DMS153 (cell line): ENCODE data around the gene SOX6.

Experiments used
- DNase-seq: peaks from one replicate; lab custom pipeline; 2025; lab: John Stamatoyannopoulos, UW

SOX6 gene

DNA sequence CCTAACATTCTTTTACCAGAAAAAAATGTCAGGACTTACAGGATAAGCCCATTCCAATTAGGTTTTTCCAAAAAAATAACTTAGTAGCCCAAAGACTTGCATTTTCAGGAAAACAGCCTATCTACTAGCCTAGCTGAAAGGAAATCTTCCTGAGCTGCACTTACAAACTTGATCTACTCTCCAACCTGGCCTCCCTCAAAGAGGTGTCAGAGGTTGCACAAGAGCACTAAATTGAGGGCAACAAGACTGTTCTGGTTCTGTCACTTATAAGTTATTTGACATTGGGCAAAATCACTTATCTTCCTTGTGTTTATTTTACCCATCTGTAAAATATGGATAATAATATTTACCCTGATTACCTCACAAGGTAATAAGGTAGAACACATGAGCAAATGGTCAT is 7.9 kb upstream of the SOX6 start:
- no peak for DNase-seq

DNA sequence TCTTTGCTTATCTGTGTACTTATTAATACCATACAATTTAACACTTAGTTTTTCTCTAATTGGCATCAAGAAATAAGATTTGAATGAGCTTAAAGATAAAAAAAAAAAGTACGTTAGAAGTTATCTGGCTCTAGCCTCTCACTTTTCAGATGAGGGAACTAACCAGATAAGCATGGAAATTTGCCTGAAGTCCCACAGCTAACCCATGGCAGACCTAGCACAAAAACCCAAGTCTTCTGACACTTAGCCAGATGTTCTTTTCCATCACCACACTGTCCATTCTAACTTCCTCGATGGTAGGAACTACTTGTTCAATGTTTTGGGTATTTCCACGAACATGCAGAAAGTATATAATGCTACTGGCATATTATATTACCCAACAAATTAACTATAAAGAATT is 7.4 kb upstream of the SOX6 start:
- DNase-seq: no peak

GRCh38 chr11:16361108-16361865 is 4.9 kb upstream of the SOX6 start:
- no peak for DNase-seq

GRCh38 chr11:16359369-16359768 is 3.0 kb upstream of the SOX6 start:
- DNase-seq: no peak

- DNase-seq: no peak
Measured at GRCh38 chr11:16358726-16359125, 2.4 kb upstream of the SOX6 start.

- DNase-seq: peak; percentile 57
Measured at GRCh38 chr11:16357775-16358174, 1.4 kb upstream of the SOX6 start.

- DNase-seq: no peak
Measured at GRCh38 chr11:16356761-16357393, 531 bp upstream of the SOX6 start.

GRCh38 chr11:16352707-16353106 is 3.6 kb downstream of the SOX6 start:
- peak; percentile 19 for DNase-seq

DNA sequence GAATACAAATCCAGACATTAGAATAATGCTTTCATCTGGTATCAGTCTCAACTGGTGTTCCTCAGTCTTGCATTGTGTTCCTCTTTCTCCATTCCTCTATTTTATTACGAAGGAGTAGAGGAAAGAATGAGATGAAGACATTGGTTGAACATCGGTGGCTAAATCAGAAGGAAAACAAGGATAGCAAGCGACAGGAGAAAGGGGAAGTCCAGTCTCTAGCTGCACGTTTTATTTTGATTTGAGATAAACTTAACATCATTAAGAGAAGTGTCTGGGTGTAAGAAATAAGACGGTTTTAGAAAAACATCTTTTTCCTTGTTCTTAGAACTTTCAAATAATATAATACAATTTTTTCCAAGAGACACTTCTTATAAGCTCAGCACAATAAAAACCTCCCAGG is 6.2 kb downstream of the SOX6 start:
- DNase-seq: no peak

DNA sequence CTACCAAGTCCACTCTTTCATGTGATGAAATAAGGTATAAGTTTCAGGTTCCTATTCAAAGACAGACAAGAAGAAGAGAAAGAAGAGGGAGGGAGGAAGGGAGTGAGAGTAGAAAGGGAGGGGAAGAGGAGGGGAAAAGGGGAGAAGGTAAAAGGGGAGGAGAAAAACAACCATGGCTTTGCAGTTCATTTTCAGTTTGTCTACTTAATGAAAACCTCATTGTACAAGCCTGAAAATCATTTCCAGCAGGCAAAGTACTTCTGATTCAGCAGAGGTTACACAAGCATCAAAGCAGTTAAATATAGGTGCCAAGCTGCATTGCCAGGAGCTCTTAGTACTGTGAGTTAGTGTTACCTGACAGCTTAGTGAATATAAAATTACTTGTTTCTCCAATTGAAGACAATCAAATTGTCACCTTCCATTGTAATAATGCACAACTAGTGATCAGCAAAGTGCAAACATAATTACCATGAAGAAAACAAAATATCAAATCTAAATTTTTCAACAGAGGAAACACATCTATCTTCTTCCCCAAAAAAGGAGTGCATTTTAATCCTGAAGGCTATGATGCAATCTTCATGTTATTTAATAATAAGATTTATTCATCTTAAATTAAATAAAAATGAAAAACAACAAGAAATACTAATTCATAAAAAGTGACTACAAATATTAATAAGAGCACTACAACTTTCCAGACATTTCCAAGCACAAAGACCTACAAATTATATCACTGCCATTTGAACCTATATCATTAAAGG is 8.2 kb downstream of the SOX6 start:
- DNase-seq: peak; percentile 44

- no peak for DNase-seq
Measured at GRCh38 chr11:16346975-16347374, 9.4 kb downstream of the SOX6 start.

DNA sequence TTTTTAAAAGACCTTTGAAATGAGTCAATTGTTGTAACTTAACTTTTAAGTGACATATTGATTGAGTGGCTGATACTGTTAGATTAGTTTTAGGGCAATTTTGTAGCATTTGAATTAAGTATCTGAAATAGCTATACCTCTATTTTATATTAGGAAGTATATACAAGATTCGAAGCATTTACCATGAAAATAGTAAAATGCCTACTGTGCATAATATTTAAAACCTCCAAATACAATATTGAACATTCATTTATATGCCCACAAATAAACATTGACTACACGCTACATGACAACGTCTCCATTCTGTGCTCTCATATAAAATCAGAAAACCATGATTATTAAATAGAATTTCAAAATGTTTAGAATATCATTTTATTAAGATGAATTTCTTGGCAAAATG is 14.5 kb downstream of the SOX6 start:
- no peak for DNase-seq

- no peak for DNase-seq
Measured at GRCh38 chr11:16338393-16338792, 18.0 kb downstream of the SOX6 start.

- no peak for DNase-seq
Measured at GRCh38 chr11:16337421-16338213, 18.7 kb downstream of the SOX6 start.

DNA sequence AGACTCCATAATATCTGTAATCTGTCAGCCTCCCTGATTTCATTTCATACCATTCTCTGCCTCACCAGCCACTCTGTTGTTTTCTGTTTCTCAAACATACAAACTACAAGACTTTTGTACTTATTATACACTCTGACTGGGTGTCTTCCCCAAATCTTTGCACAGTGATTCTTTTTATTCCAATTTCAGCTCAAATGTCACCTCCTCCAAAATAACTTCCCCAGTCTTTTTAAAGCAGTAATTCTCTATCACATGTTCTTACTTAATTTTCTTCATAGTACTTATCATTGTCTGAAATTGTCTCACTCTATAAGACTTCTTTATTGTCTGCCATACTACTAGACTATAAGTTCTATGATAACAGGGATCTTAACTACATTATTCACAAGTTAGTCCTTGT is 19.6 kb downstream of the SOX6 start:
- DNase-seq: no peak

DNA sequence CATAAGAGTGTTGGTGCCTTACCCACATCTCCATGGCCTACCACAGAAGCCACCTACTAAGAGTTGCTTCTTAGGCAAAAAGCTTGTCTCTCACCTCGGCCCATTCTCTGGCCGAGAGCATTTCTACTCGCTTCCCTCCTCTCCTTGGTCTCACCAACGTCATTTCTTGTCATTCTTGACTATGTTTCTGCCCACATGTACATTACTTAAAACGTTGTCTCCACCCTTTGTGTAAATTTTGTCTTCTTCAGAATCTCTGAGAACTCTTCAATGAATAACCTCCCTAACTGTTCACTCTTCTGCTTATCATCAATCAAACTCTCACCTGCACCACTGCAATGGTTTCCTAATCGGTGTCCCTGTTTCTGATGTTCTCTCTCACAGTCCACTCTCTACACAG is 20.1 kb downstream of the SOX6 start:
- DNase-seq: no peak

DNA sequence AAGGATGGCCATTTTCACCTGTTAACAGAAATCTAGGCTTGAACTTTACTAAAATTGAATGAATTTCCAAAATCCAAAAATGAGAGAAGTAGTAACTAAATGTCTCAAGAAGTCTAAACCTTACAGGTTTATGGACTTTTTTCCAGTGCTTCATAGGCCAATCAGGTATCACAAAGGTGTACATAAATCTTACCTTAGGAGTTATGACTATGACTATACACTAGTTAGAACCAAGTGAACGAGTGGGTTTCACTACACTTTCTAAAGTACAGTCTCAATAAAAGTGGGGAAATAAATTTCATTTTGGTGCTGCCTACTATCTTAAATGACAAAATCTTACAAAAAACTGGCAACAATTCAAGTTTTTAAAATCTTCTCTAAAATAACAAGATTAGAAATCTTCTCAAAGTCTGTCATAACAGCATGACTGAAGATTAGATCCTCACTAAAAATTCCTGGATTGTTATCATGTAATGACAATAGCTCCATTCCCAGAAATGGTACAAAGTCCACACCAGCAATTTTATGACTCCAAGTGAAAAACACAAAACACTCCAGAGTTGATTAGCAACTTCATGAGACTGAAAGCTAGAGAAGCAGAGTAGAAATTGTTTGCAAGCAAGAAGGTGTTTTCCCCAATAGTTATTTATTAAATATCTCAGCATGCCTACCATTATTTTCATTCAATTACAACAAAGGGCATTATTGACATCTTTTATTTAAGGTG is 20.9 kb downstream of the SOX6 start:
- DNase-seq: no peak

DNA sequence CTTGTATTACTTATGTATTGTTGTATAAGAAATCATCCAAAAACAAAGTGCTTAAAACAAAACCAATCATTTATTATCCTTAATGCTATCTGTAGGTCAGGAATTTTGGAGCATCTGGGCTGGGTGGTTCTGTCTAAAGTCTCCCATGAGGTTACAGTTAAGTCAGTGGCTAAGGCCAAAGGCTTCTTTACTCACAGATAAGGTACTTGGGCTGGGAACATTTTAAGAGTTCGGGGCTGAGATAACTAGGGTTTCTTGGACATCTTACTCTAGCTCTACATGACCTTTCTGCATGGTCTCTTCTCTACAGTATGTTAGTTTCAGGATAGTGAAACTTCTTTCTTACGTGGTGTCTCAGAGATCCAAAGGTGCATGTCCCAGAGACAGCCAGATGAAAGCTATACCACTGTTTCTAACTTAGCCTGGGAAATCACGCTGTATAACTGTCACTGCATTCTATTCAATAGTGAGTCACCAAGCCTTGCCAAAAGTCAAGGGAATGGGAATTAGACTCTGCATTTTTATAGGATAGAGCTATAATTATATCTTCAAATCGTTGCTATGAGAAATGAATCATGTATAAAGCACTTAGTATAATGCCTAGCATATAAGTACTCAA is 29.6 kb downstream of the SOX6 start:
- no peak for DNase-seq

DNA sequence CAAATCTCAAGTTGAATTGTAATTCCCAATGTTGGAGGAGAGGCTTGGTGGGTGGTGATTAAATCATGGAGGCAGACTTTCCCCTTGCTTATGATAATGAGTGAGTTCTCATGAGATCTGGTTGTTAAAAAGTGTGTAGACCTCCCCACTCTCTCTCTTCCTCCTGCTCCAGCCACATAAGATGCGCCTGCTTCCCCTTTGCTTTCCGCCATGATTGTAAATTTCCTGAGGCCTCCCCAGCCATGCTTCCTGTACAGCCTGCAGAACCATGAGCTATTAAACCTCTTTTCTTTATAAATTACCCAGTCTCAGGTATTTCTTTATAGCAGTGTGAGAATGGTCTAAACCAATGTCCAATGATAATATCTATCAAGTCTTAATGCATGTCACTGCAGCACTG is 34.2 kb downstream of the SOX6 start:
- no peak for DNase-seq

DNA sequence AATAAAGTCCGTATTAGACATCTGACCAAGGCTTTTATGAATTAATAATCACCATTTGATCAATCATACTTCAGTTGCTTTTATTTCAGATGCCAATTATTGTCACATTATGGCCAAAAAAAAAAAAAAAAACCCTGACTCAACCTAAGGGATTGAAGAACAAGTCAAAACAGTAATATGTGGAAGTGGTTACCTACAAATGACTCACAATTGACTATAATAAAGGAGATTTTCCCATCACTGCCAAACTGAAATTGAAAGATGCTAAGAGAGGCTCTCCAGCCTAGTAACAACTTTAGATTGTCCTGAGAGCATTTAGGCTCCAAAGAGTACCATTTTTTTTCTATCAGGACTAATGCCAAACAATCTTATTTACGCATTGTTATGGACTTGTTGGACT is 35.2 kb downstream of the SOX6 start:
- no peak for DNase-seq

DNA sequence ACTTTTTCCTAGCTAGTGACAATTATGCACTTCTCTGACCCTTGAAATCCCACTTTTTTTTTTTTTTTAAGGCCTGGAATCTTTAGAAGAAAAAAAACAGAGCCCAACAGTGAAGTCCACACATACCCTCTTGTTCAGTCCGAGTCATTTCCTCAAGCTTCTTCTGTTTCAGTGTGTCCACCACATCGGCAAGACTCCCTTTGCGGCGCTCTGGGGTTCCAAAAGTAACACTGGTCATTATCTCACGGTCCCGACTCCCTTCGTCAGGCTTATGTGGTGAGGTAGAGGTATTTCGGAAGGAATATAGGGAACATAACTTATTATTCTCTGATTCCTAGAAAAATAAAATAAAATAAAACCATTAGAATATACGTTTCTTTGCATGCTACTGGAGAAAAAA is 38.0 kb downstream of the SOX6 start:
- DNase-seq: no peak
